Measurements from ENCODE around the gene ZEB2.
A peak's percentile ranks its signal among the peaks of the same experiment; 100 is the strongest.

ZEB2 gene

GRCh38 chr2:144463266-144463665, 56.7 kb downstream of the ZEB2 start:
- peaks cover 10% of the 10 kb centered on the region for H3K4me1 Mint-ChIP-seq
- H3K27ac Mint-ChIP-seq: no peak overlapping the region

GRCh38 chr2:144462266-144462665, 57.7 kb downstream of the ZEB2 start:
- no peaks in the 10 kb centered on the region for H3K27me3 Mint-ChIP-seq
- no peaks in the 10 kb centered on the region for H3K9me3 Mint-ChIP-seq
- H3K4me1 Mint-ChIP-seq: peaks cover 10% of the 10 kb centered on the region
- no peak overlapping the region for H3K4me3 Mint-ChIP-seq
- no peak overlapping the region for H3K27ac Mint-ChIP-seq
- H3K36me3 Mint-ChIP-seq: no peaks in the 10 kb centered on the region

More at GRCh38 chr2:144463266-144463665, 56.7 kb downstream of the ZEB2 start:
- Mint-ChIP-seq H3K36me3 (no peaks in the 10 kb centered on the region), H3K27me3 (peaks cover 1% of the 10 kb centered on the region), H3K9me3 (no peaks in the 10 kb centered on the region), H3K4me3 (no peak overlapping the region)

GRCh38 chr2:144461308-144461766, 58.6 kb downstream of the ZEB2 start:
- Mint-ChIP-seq H3K36me3 (no peaks in the 10 kb centered on the region), H3K4me1 (peaks cover 10% of the 10 kb centered on the region), H3K4me3 (no peak overlapping the region)

GRCh38 chr2:144460727-144461307, 59.1 kb downstream of the ZEB2 start:
- Mint-ChIP-seq H3K4me1 (peaks cover 10% of the 10 kb centered on the region), H3K27me3 (peaks cover 2% of the 10 kb centered on the region), H3K27ac (no peak overlapping the region), H3K4me3 (no peak overlapping the region), H3K9me3 (no peaks in the 10 kb centered on the region), H3K36me3 (no peaks in the 10 kb centered on the region)

More at GRCh38 chr2:144461308-144461766, 58.6 kb downstream of the ZEB2 start:
- H3K9me3 Mint-ChIP-seq: no peaks in the 10 kb centered on the region
- peaks cover 2% of the 10 kb centered on the region for H3K27me3 Mint-ChIP-seq
- H3K27ac Mint-ChIP-seq: no peak overlapping the region

- Mint-ChIP-seq H3K27ac (no peak overlapping the region), H3K4me1 (peaks cover 16% of the 10 kb centered on the region), H3K4me3 (no peak overlapping the region), H3K36me3 (no peaks in the 10 kb centered on the region), H3K9me3 (no peaks in the 10 kb centered on the region), H3K27me3 (peaks cover 3% of the 10 kb centered on the region)
Observed at GRCh38 chr2:144459937-144460336, 60.0 kb downstream of the ZEB2 start.

GRCh38 chr2:144459286-144459685, 60.6 kb downstream of the ZEB2 start:
- Mint-ChIP-seq H3K4me3 (no peak overlapping the region), H3K36me3 (no peaks in the 10 kb centered on the region), H3K4me1 (peaks cover 23% of the 10 kb centered on the region), H3K27ac (no peak overlapping the region), H3K9me3 (no peaks in the 10 kb centered on the region), H3K27me3 (peaks cover 3% of the 10 kb centered on the region)

- Mint-ChIP-seq H3K9me3 (no peaks in the 10 kb centered on the region), H3K27ac (no peak overlapping the region), H3K36me3 (no peaks in the 10 kb centered on the region), H3K27me3 (peaks cover 5% of the 10 kb centered on the region), H3K4me1 (peaks cover 26% of the 10 kb centered on the region), H3K4me3 (peak overlapping the region; percentile 8)
Observed at GRCh38 chr2:144458541-144458940, 61.4 kb downstream of the ZEB2 start.

GRCh38 chr2:144456680-144457079, 63.2 kb downstream of the ZEB2 start:
- H3K27me3 Mint-ChIP-seq: peaks cover 15% of the 10 kb centered on the region

GRCh38 chr2:144455987-144456386, 63.9 kb downstream of the ZEB2 start:
- H3K27ac Mint-ChIP-seq: no peak overlapping the region
- peaks cover 41% of the 10 kb centered on the region for H3K4me1 Mint-ChIP-seq
- no peaks in the 10 kb centered on the region for H3K9me3 Mint-ChIP-seq
- no peaks in the 10 kb centered on the region for H3K36me3 Mint-ChIP-seq
- peaks cover 17% of the 10 kb centered on the region for H3K27me3 Mint-ChIP-seq
- no peak overlapping the region for H3K4me3 Mint-ChIP-seq

More at GRCh38 chr2:144456680-144457079, 63.2 kb downstream of the ZEB2 start:
- H3K4me3 Mint-ChIP-seq: no peak overlapping the region
- no peaks in the 10 kb centered on the region for H3K9me3 Mint-ChIP-seq
- no peaks in the 10 kb centered on the region for H3K36me3 Mint-ChIP-seq
- H3K4me1 Mint-ChIP-seq: peaks cover 40% of the 10 kb centered on the region
- no peak overlapping the region for H3K27ac Mint-ChIP-seq

- Mint-ChIP-seq H3K4me3 (no peak overlapping the region), H3K27me3 (peaks cover 18% of the 10 kb centered on the region), H3K4me1 (peaks cover 41% of the 10 kb centered on the region), H3K36me3 (no peaks in the 10 kb centered on the region), H3K27ac (no peak overlapping the region), H3K9me3 (no peaks in the 10 kb centered on the region)
Observed at GRCh38 chr2:144454466-144455287, 65.2 kb downstream of the ZEB2 start.

GRCh38 chr2:144453486-144454158, 66.3 kb downstream of the ZEB2 start:
- Mint-ChIP-seq H3K27ac (no peak overlapping the region), H3K36me3 (no peaks in the 10 kb centered on the region), H3K27me3 (peaks cover 18% of the 10 kb centered on the region), H3K4me1 (peaks cover 34% of the 10 kb centered on the region), H3K9me3 (no peaks in the 10 kb centered on the region), H3K4me3 (no peak overlapping the region)

- no peak overlapping the region for H3K27ac Mint-ChIP-seq
- H3K4me3 Mint-ChIP-seq: no peak overlapping the region
- H3K4me1 Mint-ChIP-seq: peaks cover 31% of the 10 kb centered on the region
- no peaks in the 10 kb centered on the region for H3K36me3 Mint-ChIP-seq
- H3K27me3 Mint-ChIP-seq: peaks cover 18% of the 10 kb centered on the region
- no peaks in the 10 kb centered on the region for H3K9me3 Mint-ChIP-seq
Observed at GRCh38 chr2:144452989-144453336, 67.0 kb downstream of the ZEB2 start.

- Mint-ChIP-seq H3K27ac (no peak overlapping the region), H3K36me3 (no peaks in the 10 kb centered on the region)
Observed at GRCh38 chr2:144452169-144452988, 67.5 kb downstream of the ZEB2 start.

GRCh38 chr2:144451443-144451842, 68.5 kb downstream of the ZEB2 start:
- peaks cover 31% of the 10 kb centered on the region for H3K4me1 Mint-ChIP-seq
- no peak overlapping the region for H3K27ac Mint-ChIP-seq
- H3K27me3 Mint-ChIP-seq: peaks cover 20% of the 10 kb centered on the region
- H3K4me3 Mint-ChIP-seq: no peak overlapping the region
- H3K36me3 Mint-ChIP-seq: no peaks in the 10 kb centered on the region
- H3K9me3 Mint-ChIP-seq: no peaks in the 10 kb centered on the region

More at GRCh38 chr2:144452169-144452988, 67.5 kb downstream of the ZEB2 start:
- Mint-ChIP-seq H3K27me3 (peaks cover 18% of the 10 kb centered on the region), H3K9me3 (no peaks in the 10 kb centered on the region), H3K4me3 (peak overlapping the region; percentile 52), H3K4me1 (peaks cover 31% of the 10 kb centered on the region)

GRCh38 chr2:144449028-144449406, 70.9 kb downstream of the ZEB2 start:
- Mint-ChIP-seq H3K36me3 (no peaks in the 10 kb centered on the region), H3K4me1 (peaks cover 16% of the 10 kb centered on the region), H3K4me3 (no peak overlapping the region), H3K9me3 (no peaks in the 10 kb centered on the region), H3K27ac (no peak overlapping the region), H3K27me3 (peaks cover 20% of the 10 kb centered on the region)
